ENCODE measurements around the gene GNG7. TPM values are rescaled to one million over a fixed set of nuclear protein-coding genes. Genes with fewer than 3 reads are reported as not detected.
A peak's percentile ranks its signal among the peaks of the same experiment; 100 is the strongest.

The GNG7 gene
- total and polyA plus RNA-seq, 7 donors: 1.2 to 8.0 (median 2.6) TPM

DNA sequence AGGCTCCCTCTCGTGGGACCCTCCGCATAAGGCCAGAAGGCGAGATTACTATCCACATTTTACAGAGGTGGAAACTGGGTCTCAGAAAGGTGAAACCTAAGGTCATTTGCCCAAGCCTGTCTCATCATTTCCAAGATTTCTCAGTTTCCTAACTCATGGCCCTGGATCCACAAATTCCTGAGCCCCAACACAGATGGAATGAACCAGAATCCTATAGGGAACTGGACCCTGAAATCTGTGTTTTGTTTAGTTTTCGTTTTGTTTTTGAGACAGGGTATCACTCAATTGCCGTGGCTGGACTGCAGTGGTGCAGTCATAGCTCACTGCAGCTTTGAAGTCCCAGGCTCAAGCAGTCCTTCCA, 563 bp upstream of the GNG7 start:
- H3K36me3 ChIP-seq: no peaks in the 10 kb centered on the region
- H3K27me3 ChIP-seq: no peaks in the 10 kb centered on the region
- H3K27ac ChIP-seq: peak overlapping the region in 2 of 4 donors; percentile 50 to 71
- peak overlapping the region in 3 of 4 donors; percentile 63 to 72 (median 71) for H3K4me3 ChIP-seq
- WGBS, 2 donors: 82% methylated on average over 5 of the region's 5 CpGs
- H3K9me3 ChIP-seq: no peaks in the 10 kb centered on the region
- peaks cover 0 to 19% (median 12%) of the 10 kb centered on the region in 4 donors for H3K4me1 ChIP-seq
- no peak for DNase-seq
- TF ChIP-seq EP300 (IDR thresholded peaks at IDR 0.05) (no peak), POLR2AphosphoS5 (IDR thresholded peaks at IDR 0.05) (no peak), POLR2A (IDR thresholded peaks at IDR 0.05) (no peak)
- TF ChIP-seq, protein P1, sequence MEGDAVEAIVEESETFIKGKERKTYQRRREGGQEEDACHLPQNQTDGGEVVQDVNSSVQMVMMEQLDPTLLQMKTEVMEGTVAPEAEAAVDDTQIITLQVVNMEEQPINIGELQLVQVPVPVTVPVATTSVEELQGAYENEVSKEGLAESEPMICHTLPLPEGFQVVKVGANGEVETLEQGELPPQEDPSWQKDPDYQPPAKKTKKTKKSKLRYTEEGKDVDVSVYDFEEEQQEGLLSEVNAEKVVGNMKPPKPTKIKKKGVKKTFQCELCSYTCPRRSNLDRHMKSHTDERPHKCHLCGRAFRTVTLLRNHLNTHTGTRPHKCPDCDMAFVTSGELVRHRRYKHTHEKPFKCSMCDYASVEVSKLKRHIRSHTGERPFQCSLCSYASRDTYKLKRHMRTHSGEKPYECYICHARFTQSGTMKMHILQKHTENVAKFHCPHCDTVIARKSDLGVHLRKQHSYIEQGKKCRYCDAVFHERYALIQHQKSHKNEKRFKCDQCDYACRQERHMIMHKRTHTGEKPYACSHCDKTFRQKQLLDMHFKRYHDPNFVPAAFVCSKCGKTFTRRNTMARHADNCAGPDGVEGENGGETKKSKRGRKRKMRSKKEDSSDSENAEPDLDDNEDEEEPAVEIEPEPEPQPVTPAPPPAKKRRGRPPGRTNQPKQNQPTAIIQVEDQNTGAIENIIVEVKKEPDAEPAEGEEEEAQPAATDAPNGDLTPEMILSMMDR (IDR thresholded peaks at IDR 0.05): no peak
- intact Hi-C loops (cut with DNase I): loop anchor here (10.0 kb wide), 1 partner anchor 248 kb away; the partner anchor contains the start of gene LMNB2

DNA sequence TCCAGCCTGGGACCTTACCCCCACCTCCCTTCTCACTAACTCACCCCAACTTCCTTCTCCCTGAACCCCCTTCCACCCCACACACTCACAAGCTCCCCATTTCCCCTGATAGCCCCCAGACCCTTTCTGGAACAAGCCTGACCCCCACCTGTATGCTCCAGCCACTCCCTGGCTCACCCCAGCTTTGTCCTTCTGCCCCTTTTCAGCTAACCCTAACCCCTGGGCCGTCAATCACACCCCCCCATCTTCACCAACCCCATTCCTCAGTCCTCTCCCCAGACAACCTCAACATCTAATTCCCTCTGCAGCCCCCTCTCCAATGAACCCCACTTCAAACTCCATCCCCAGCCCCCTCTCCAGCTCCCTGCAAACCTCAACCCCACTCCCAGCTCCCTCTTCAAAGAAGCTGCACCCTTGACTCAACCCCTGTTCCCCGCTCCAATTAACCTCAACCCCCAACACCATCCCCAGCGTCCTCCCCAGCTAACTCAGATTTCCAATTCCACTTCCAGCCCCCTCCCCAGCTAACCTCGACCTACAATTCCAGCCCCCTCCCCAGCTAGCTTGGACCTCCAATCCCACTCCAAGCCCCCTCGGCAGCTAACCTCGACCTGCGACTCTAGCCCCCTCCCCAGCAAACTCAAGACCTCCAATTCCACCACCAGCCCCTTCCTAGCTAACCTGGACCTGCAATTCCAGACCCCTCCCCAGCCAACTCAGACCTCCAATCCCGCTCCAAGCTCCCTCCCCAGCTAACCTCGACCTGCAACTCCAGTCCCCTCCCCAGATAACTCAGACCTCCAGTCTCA, 929 bp downstream of the GNG7 start:
- WGBS, 2 donors: 9 to 11% methylated on average over 9 of the region's 9 CpGs
- TF ChIP-seq POLR2AphosphoS5 (IDR thresholded peaks at IDR 0.05) (no peak), EP300 (IDR thresholded peaks at IDR 0.05) (no peak), POLR2A (IDR thresholded peaks at IDR 0.05) (no peak)
- TF ChIP-seq, protein P1 (IDR thresholded peaks at IDR 0.05): no peak

DNA sequence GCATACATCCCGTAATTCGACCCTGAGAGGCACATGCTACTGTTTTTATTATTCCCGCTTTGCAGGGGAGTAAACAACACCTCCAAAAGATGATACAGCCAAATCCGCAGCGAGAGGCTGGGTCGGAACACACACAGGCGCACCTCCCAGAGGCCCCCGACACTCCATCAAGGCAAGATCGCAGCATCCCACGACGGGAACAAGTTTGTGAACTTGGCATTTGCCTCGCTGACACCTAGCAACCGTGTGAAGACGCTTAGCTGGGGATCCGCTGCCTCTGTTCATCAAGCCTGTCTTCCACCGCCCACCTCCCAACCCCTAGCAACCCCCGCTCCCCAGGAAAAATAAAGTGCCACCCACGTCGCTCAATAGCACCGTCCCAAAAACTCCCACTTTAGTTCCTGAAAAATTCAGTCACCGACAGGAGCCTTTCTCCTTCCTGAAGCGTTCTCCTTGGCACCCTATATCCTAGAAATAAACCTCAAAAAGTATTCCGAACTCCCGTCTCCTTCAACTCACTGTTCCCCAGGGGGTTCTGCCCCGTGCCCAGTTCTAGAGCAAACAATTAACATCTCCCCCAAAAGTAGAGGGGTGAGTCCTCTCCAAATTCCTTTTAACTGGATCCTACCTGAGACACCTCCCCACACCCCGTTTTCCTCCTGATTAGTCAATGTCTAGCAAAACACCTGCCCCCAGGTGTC, 1.7 kb downstream of the GNG7 start:
- no peak for TF ChIP-seq POLR2A (IDR thresholded peaks at IDR 0.05)
- no peak for TF ChIP-seq POLR2AphosphoS5 (IDR thresholded peaks at IDR 0.05)
- TF ChIP-seq EP300 (IDR thresholded peaks at IDR 0.05): no peak
- TF ChIP-seq, protein P1 (IDR thresholded peaks at IDR 0.05): no peak
- Histone ChIP-seq H3K9me3 (no peaks in the 10 kb centered on the region), H3K4me3 (no peak overlapping the region), H3K4me1 (peaks cover 0 to 19% (median 12%) of the 10 kb centered on the region in 4 donors), H3K27ac (no peak overlapping the region), H3K36me3 (no peaks in the 10 kb centered on the region), H3K27me3 (no peaks in the 10 kb centered on the region)
- no peak for DNase-seq
- intact Hi-C loops (cut with DNase I): loop anchor here (10.0 kb wide), 1 partner anchor 246 kb away; the partner anchor contains the start of gene LMNB2
- 48 to 55% methylated on average over 26 of the region's 26 CpGs for WGBS, 2 donors

More for the DNA sequence above, 929 bp downstream of the GNG7 start:
- no peaks in the 10 kb centered on the region for H3K9me3 ChIP-seq
- H3K36me3 ChIP-seq: no peaks in the 10 kb centered on the region
- peak overlapping the region; percentile 49 to 72 (median 67) for H3K4me3 ChIP-seq
- H3K4me1 ChIP-seq: peaks cover 0 to 19% (median 12%) of the 10 kb centered on the region in 4 donors
- no peak for DNase-seq
- H3K27me3 ChIP-seq: no peaks in the 10 kb centered on the region
- H3K27ac ChIP-seq: peak overlapping the region in 3 of 4 donors; percentile 52 to 71 (median 56)
- intact Hi-C loops (cut with DNase I): loop anchor here (10.0 kb wide), 1 partner anchor 247 kb away; the partner anchor contains the start of gene LMNB2

DNA sequence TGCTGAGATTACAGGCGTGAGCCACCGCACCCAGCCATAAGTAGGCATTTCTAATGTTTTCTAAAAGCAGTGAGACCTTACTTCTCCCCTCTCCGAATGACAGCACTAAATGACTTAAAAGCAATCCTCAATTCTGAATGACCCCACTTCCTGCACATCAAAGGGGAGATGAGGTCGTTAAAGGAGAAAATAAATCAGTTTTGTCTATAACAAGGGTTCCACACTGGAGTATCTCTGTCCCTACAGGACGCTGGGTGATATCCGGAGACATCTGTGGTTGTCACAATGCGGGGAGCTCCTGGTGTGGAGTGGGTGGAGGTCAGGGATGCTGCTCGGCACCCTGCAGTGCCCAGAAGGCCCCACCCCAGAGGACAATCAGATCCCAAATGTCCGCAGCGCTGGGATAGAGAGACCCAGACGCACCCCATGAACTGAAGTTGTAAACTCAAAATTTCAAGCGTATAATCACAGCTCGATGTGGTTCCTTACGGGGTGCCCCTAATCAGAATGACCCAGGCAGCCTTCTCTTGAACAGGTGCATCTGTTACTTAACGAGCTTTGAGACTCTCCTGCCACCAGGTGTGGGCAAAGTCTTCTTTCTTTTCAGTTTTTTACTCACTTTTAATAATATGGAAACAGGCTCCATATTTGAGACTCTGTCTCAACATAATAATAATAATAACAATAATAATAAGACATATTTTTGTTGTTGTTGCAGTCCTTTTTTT, 2.9 kb downstream of the GNG7 start:
- Histone ChIP-seq H3K27ac (no peak overlapping the region), H3K9me3 (no peaks in the 10 kb centered on the region), H3K4me3 (no peak overlapping the region), H3K36me3 (no peaks in the 10 kb centered on the region), H3K27me3 (no peaks in the 10 kb centered on the region), H3K4me1 (peaks cover 0 to 26% (median 16%) of the 10 kb centered on the region in 4 donors)
- no peak for DNase-seq
- WGBS, 2 donors: 71 to 74% methylated on average over 15 of the region's 15 CpGs
- intact Hi-C loops (cut with DNase I): loop anchor here (10.0 kb wide), 1 partner anchor 245 kb away; the partner anchor contains the start of gene LMNB2
- TF ChIP-seq, protein P1 (IDR thresholded peaks at IDR 0.05): no peak
- no peak for TF ChIP-seq POLR2AphosphoS5 (IDR thresholded peaks at IDR 0.05)
- TF ChIP-seq EP300 (IDR thresholded peaks at IDR 0.05): no peak
- no peak for TF ChIP-seq POLR2A (IDR thresholded peaks at IDR 0.05)
